HCT116 (cell line): ENCODE measurements around the gene WASHC3. TPM values are rescaled to one million over a fixed set of nuclear protein-coding genes. Genes with fewer than 3 reads are reported as not detected.

Experiments used
- ATAC-seq: fragments of 200-7000 bp; cut with Tn5 transposase; 2 replicates; pipeline ENCODE4 v1.9.1; 2020; ENCODE audit warnings: mild to moderate bottlenecking, moderate library complexity
- BruUV-seq: library from RNA; stranded (reverse); fragments of 400-500 nt; replicated peaks from 2 replicates; lab custom pipeline; 2021; lab: Mats Ljungman, UMichigan
- CTCF ChIA-PET: fragments of 300-600 bp; sonication (Branson Sonifier 250); formaldehyde crosslinking; loops from one replicate; lab custom pipeline; 2021; ENCODE audit warnings: antibody characterized with exemption; lab: Charles Lee
- POLR2A ChIA-PET: fragments of 300-600, 350-600 bp; sonication (Branson Sonifier 250); formaldehyde crosslinking; loops from one replicate; lab custom pipeline; 2021; ENCODE audit warnings: antibody characterized with exemption; lab: Charles Lee
- RAD21 ChIA-PET, 2 experiments: fragments of 300-600 bp; sonication (Branson Sonifier 250); formaldehyde crosslinking; loops; one replicate each; lab custom pipeline; 2023; ENCODE audit warnings: low total read pairs in 2 of 2; ENCODE audit not compliant: uncharacterized antibody in 2 of 2, unreplicated experiment in 2 of 2, low non-redundant PET in 1 of 2; lab: Charles Lee
- DNase-seq: peaks from one replicate; pipeline ENCODE4 v3.0.0-alpha.2; 2010; ENCODE audit warnings: low read depth, low spot score
- H2AFZ ChIP-seq: fragments of 200-600 bp; shearing (Covaris generic), sonication (generic); 2 replicates; pipeline ENCODE4 v1.6.1; 2017; ENCODE audit warnings: low read depth, mixed run types, mixed read lengths, antibody characterized with exemption, low read length; ENCODE audit not compliant: poor library complexity, severe bottlenecking
- H3K27ac ChIP-seq: 2 replicates; pipeline ENCODE4 v1.5.1; 2012; ENCODE audit warnings: low read depth, low read length
- H3K27me3 ChIP-seq: fragments of 200-600 bp; sonication (generic); 2 replicates; pipeline ENCODE4 v1.6.1; 2016; ENCODE audit warnings: mixed run types, low read length, mixed read lengths; ENCODE audit not compliant: insufficient read depth
- H3K36me3 ChIP-seq, 2 experiments: fragments of 200-500 bp in 1 of 2; fragments of 200-600 bp in 1 of 2; sonication (Bioruptor generic) in 1 of 2; sonication (generic) in 1 of 2; 2 replicates each; pipeline versions ENCODE4 v1.5.1 to v1.6.1; 2014 to 2016; ENCODE audit warnings: low read length in 2 of 2, inconsistent platforms in 1 of 2, mixed read lengths in 1 of 2, mixed run types in 1 of 2; ENCODE audit not compliant: insufficient read depth in 2 of 2, control insufficient read depth in 1 of 2
- H3K4me1 ChIP-seq, 2 experiments: fragments of 200-600 bp in 1 of 2; sonication (generic) in 1 of 2; 2 replicates each; pipeline versions ENCODE4 v1.5.1 to v1.6.1; 2012 to 2017; ENCODE audit warnings: low read length in 2 of 2, inconsistent platforms in 1 of 2, mild to moderate bottlenecking in 1 of 2, mixed read lengths in 1 of 2, mixed run types in 1 of 2, moderate library complexity in 1 of 2; ENCODE audit not compliant: insufficient read depth in 2 of 2, control insufficient read depth in 1 of 2
- H3K4me2 ChIP-seq: fragments of 200-600 bp; sonication (generic); 2 replicates; pipeline ENCODE4 v1.6.1; 2017; ENCODE audit warnings: mixed run types, low read length, mixed read lengths
- H3K4me3 ChIP-seq, 2 experiments: fragments of 200-600 bp in 1 of 2; sonication (generic) in 1 of 2; replicated peaks in 1 of 2; 2 replicates each; pipeline ENCODE4 v1.5.1; 2011 to 2016; ENCODE audit warnings: low read length in 2 of 2, control low read depth in 1 of 2, low read depth in 1 of 2, mild to moderate bottlenecking in 1 of 2, mixed read lengths in 1 of 2, mixed run types in 1 of 2
- H3K79me2 ChIP-seq: fragments of 200-600 bp; sonication (generic); 2 replicates; pipeline ENCODE4 v1.6.1; 2017; ENCODE audit warnings: mild to moderate bottlenecking, mixed run types, low read length, moderate library complexity, mixed read lengths; ENCODE audit not compliant: insufficient read depth
- H3K9ac ChIP-seq: fragments of 200-600 bp; sonication (generic); 2 replicates; pipeline ENCODE4 v1.6.1; 2016; ENCODE audit warnings: low read length, mixed read lengths
- H3K9me2 ChIP-seq: fragments of 200-600 bp; sonication (generic), shearing (Covaris generic); 2 replicates; pipeline ENCODE4 v1.6.1; 2017; ENCODE audit warnings: mixed run types, mild to moderate bottlenecking, moderate library complexity; ENCODE audit not compliant: insufficient read depth
- H3K9me3 ChIP-seq, 2 experiments: fragments of 200-500 bp in 1 of 2; fragments of 200-600 bp in 1 of 2; sonication (Bioruptor generic) in 1 of 2; sonication (generic) in 1 of 2; 2 replicates each; pipeline ENCODE4 v1.6.1; 2014 to 2017; ENCODE audit warnings: low read length in 2 of 2, mixed read lengths in 2 of 2, inconsistent platforms in 1 of 2, low read depth in 1 of 2, mild to moderate bottlenecking in 1 of 2, mixed run types in 1 of 2, moderate library complexity in 1 of 2; ENCODE audit not compliant: control insufficient read depth in 1 of 2, insufficient read depth in 1 of 2
- H4K20me1 ChIP-seq: fragments of 200-600 bp; sonication (generic), shearing (Covaris generic); 2 replicates; pipeline ENCODE4 v1.6.1; 2017; ENCODE audit warnings: mixed run types, mild to moderate bottlenecking, moderate library complexity; ENCODE audit not compliant: insufficient read depth
- ATF3 ChIP-seq: IDR thresholded peaks from 2 replicates; pipeline ENCODE4 v1.6.1; 2012
- EGR1 ChIP-seq: IDR thresholded peaks from 2 replicates; pipeline ENCODE4 v1.6.1; 2012; ENCODE audit warnings: low read depth
- EZH2 ChIP-seq: fragments of 200-600 bp; sonication (generic); IDR thresholded peaks from 2 replicates; pipeline ENCODE4 v1.6.1; 2017; ENCODE audit warnings: antibody characterized with exemption, mixed run types
- JUND ChIP-seq: IDR thresholded peaks from 2 replicates; pipeline ENCODE4 v1.6.1; 2012
- POLR2AphosphoS5 ChIP-seq: IDR thresholded peaks from 2 replicates; pipeline ENCODE4 v1.6.1; 2011; ENCODE audit warnings: mild to moderate bottlenecking, low read depth, low read length, moderate library complexity
- REST ChIP-seq: IDR thresholded peaks from 2 replicates; pipeline ENCODE4 v1.6.1; 2012; ENCODE audit warnings: low read depth
- SIN3A ChIP-seq: IDR thresholded peaks from 2 replicates; pipeline ENCODE4 v1.6.1; 2012; ENCODE audit warnings: low read depth
- SP1 ChIP-seq: IDR thresholded peaks from 2 replicates; pipeline ENCODE4 v1.6.1; 2012; ENCODE audit warnings: low read depth
- SRF ChIP-seq: IDR thresholded peaks from 2 replicates; pipeline ENCODE4 v1.6.1; 2012; ENCODE audit warnings: low read depth
- TCF7L2 ChIP-seq: IDR thresholded peaks from 2 replicates; pipeline ENCODE4 v1.7.0; 2011; ENCODE audit warnings: borderline replicate concordance, inconsistent platforms; ENCODE audit not compliant: insufficient read depth, insufficient read length; ENCODE audit errors: extremely low read depth
- ZBTB33 ChIP-seq: IDR thresholded peaks from 2 replicates; pipeline ENCODE4 v1.6.1; 2011; ENCODE audit warnings: mild to moderate bottlenecking, low read length, moderate library complexity; ENCODE audit not compliant: insufficient replicate concordance; ENCODE audit errors: extremely low read depth
- ZFX ChIP-seq: fragments of 450-650 bp; IDR thresholded peaks from 2 replicates; pipeline ENCODE4 v1.6.1; 2017
- ZNF274 ChIP-seq: fragments of 200-500 bp; sonication (Bioruptor generic); IDR thresholded peaks from 2 replicates; pipeline ENCODE4 v1.6.1; 2014; ENCODE audit warnings: mild to moderate bottlenecking, low read depth, low read length, inconsistent platforms
- intact Hi-C: fragments of 100-400 bp; cut with micrococcal nuclease; formaldehyde crosslinking; loops from 2 replicates; pipeline ENCODE4 v1.10.0; 2022
- total RNA-seq: library from RNA; stranded (reverse); gene quantifications from one replicate; pipeline ENCODE4 v1.2.1, GENCODE V29; 2021; ENCODE audit not compliant: unreplicated experiment

Gene WASHC3
- total RNA-seq, 1 experiment from 2014 or later, result 15.6 TPM

DNA sequence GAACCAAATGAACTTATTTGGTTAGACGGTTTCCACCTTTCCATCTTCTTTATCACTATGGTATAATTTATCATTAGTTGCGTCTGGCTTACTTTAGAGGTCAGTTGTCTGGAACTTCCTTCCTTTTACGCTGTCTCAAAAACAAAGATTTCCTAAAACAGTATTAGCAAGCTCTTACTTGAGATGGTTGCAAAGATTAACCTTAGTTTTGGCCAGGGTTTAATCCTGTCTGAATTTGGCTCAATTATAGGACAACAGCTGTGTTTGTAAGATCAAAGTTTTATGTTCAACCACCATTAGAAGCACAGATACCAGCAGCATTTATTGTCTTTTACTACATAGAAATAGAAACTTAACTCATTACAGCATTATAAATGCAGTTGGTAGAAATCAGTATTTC lies 7.9 kb upstream of the WASHC3 start:
- ChIA-PET POLR2A (no interaction called here), CTCF (no interaction called here), RAD21 (no interaction called here)
- peaks cover 0 to 5% of the 10 kb centered on the region in 2 experiments; a peak in 1 of 4 replicates for H3K36me3 ChIP-seq
- H3K9me2 ChIP-seq, result no peaks in the 10 kb centered on the region
- DNase-seq (no peak), ATAC-seq (no peak)
- H3K9ac ChIP-seq, result no peak overlapping the region
- H3K27me3 ChIP-seq, result no peaks in the 10 kb centered on the region
- no peak overlapping the region for H3K4me2 ChIP-seq
- H3K27ac ChIP-seq, result no peak overlapping the region
- intact Hi-C loops, result no loop called here
- no peaks in the 10 kb centered on the region for H3K4me1 ChIP-seq
- H4K20me1 ChIP-seq, result no peaks in the 10 kb centered on the region
- H3K4me3 ChIP-seq, result no peak overlapping the region
- no peaks in the 10 kb centered on the region for H3K79me2 ChIP-seq
- no TSS peak for BruUV-seq
- TF ChIP-seq TCF7L2 (no peak), EZH2 (no peak), ZFX (no peak), POLR2AphosphoS5 (no peak), JUND (no peak), ZNF274 (no peak)
- H3K9me3 ChIP-seq, result no peaks in the 10 kb centered on the region
- no peak overlapping the region for H2AFZ ChIP-seq

GRCh38 chr12:102067574-102068258 lies 5.9 kb upstream of the WASHC3 start:
- H3K27me3 ChIP-seq, result no peaks in the 10 kb centered on the region
- no peak overlapping the region for H3K27ac ChIP-seq
- H2AFZ ChIP-seq, result no peak overlapping the region
- no peaks in the 10 kb centered on the region for H3K9me3 ChIP-seq
- no peaks in the 10 kb centered on the region for H4K20me1 ChIP-seq
- no peaks in the 10 kb centered on the region for H3K36me3 ChIP-seq
- no peak for DNase-seq
- H3K4me1 ChIP-seq, result no peaks in the 10 kb centered on the region
- no TSS peak for BruUV-seq
- H3K9ac ChIP-seq, result no peak overlapping the region
- no peaks in the 10 kb centered on the region for H3K79me2 ChIP-seq
- no peaks in the 10 kb centered on the region for H3K9me2 ChIP-seq
- intact Hi-C loops, result no loop called here
- no peak overlapping the region for H3K4me2 ChIP-seq
- no peak overlapping the region for H3K4me3 ChIP-seq
- ChIA-PET RAD21 (no interaction called here), CTCF (no interaction called here), POLR2A (no interaction called here)
- no peak for ATAC-seq
- TF ChIP-seq REST (no peak), ATF3 (no peak), JUND (no peak), ZNF274 (no peak), EZH2 (no peak), SRF (no peak), SIN3A (no peak), SP1 (no peak), ZBTB33 (no peak), EGR1 (no peak)
